Endothelial cell of umbilical vein (primary cell): ENCODE measurements around the gene FBP2. TPM values are rescaled to one million over a fixed set of nuclear protein-coding genes. Genes with fewer than 3 reads are reported as not detected.

ENCODE experiments used
- BruUV-seq: library from RNA; stranded (reverse); fragments of 400-500 nt; replicated peaks from 2 replicates; lab custom pipeline; 2021; lab: Mats Ljungman, UMichigan
- CTCF ChIA-PET: fragments of 300-600, 350-600 bp; sonication (Branson Sonifier 250); formaldehyde crosslinking; loops from one replicate; lab custom pipeline; 2021; ENCODE audit warnings: antibody characterized with exemption, inconsistent platforms; lab: Charles Lee
- POLR2A ChIA-PET: fragments of 300-600, 350-600 bp; sonication (Branson Sonifier 250); formaldehyde crosslinking; loops from one replicate; lab custom pipeline; 2021; ENCODE audit warnings: antibody characterized with exemption, inconsistent platforms; lab: Charles Lee
- DNase-seq: peaks from one replicate; pipeline ENCODE4 v3.0.0-alpha.2; 2011; ENCODE audit warnings: low read depth, low spot score
- FAIRE-seq: peaks from 2 replicates; lab custom pipeline; 2011; peaks lifted over from hg19 to GRCh38; lab: Jason Lieb, UNC
- H2AFZ ChIP-seq: 2 replicates; pipeline ENCODE4 v1.6.0; 2012; ENCODE audit warnings: low read depth, low read length, control low read depth, inconsistent platforms
- H3K27ac ChIP-seq: 2 replicates; pipeline ENCODE4 v1.5.1; 2011; ENCODE audit warnings: low read depth, mild to moderate bottlenecking, control low read depth, low read length, moderate library complexity; ENCODE audit not compliant: insufficient read depth
- H3K27me3 ChIP-seq, 2 experiments: 2 replicates each; pipeline versions ENCODE4 v1.6.0 to v1.6.1; 2011; ENCODE audit warnings: low read length in 2 of 2, mixed read lengths in 1 of 2; ENCODE audit not compliant: control insufficient read depth in 2 of 2, insufficient read depth in 2 of 2
- H3K36me3 ChIP-seq, 2 experiments: 2 replicates in 1 of 2; 3 replicates in 1 of 2; pipeline ENCODE4 v1.5.1; 2011; ENCODE audit warnings: low read length in 2 of 2, mild to moderate bottlenecking in 1 of 2, moderate library complexity in 1 of 2; ENCODE audit not compliant: control insufficient read depth in 2 of 2, insufficient read depth in 2 of 2; ENCODE audit errors: extremely low read depth in 1 of 2
- H3K4me1 ChIP-seq: 3 replicates; pipeline ENCODE4 v1.5.1; 2011; ENCODE audit warnings: mild to moderate bottlenecking, low read length; ENCODE audit not compliant: control insufficient read depth, insufficient read depth; ENCODE audit errors: extremely low read depth
- H3K4me2 ChIP-seq: 2 replicates; pipeline ENCODE4 v1.6.1; 2011; ENCODE audit warnings: low read length, control low read depth, mixed read lengths; ENCODE audit not compliant: insufficient read depth
- H3K4me3 ChIP-seq, 3 experiments: fragments of 200-600 bp in 1 of 3; sonication (generic), shearing (Covaris generic) in 1 of 3; replicated peaks in 1 of 3; 2 replicates each; pipeline ENCODE4 v1.5.1; 2011 to 2016; ENCODE audit warnings: control low read depth in 3 of 3, low read length in 3 of 3, mild to moderate bottlenecking in 2 of 3, inconsistent platforms in 1 of 3, low read depth in 1 of 3, moderate library complexity in 1 of 3; ENCODE audit not compliant: insufficient read depth in 1 of 3
- H3K79me2 ChIP-seq: 2 replicates; pipeline ENCODE4 v1.6.0; 2012; ENCODE audit warnings: low read length, inconsistent platforms; ENCODE audit not compliant: control insufficient read depth, insufficient read depth
- H3K9ac ChIP-seq: replicated peaks from 2 replicates; pipeline ENCODE3; 2011; ENCODE audit warnings: low read length, control low read depth; ENCODE audit not compliant: insufficient read depth; ENCODE audit errors: extremely low read depth
- H3K9me1 ChIP-seq: replicated peaks from 3 replicates; pipeline ENCODE4 v1.6.0; 2011; ENCODE audit warnings: mild to moderate bottlenecking, low read length; ENCODE audit not compliant: control insufficient read depth, insufficient read depth; ENCODE audit errors: extremely low read depth
- H3K9me3 ChIP-seq: replicated peaks from 2 replicates; pipeline ENCODE4 v1.5.1; 2012; ENCODE audit warnings: low read length, inconsistent platforms; ENCODE audit not compliant: control insufficient read depth, insufficient read depth
- H4K20me1 ChIP-seq: replicated peaks from 2 replicates; pipeline ENCODE3; 2011; ENCODE audit warnings: mild to moderate bottlenecking, low read length; ENCODE audit not compliant: control insufficient read depth, insufficient read depth; ENCODE audit errors: extremely low read depth
- EZH2 ChIP-seq: IDR thresholded peaks from 2 replicates; pipeline ENCODE4 v1.6.1; 2012; ENCODE audit warnings: borderline replicate concordance, low read depth, mild to moderate bottlenecking, moderate library complexity, low read length, inconsistent platforms; ENCODE audit not compliant: severe bottlenecking
- FOS ChIP-seq: IDR thresholded peaks from 2 replicates; pipeline ENCODE4 v1.6.1; 2011; ENCODE audit warnings: mild to moderate bottlenecking, low read length, moderate library complexity, borderline replicate concordance; ENCODE audit not compliant: insufficient read depth
- GATA2 ChIP-seq: IDR thresholded peaks from 2 replicates; pipeline ENCODE4 v1.7.0; 2011; ENCODE audit warnings: low read depth, mild to moderate bottlenecking, moderate library complexity, mixed read lengths, low read length; ENCODE audit not compliant: insufficient read length, insufficient read depth
- MYC ChIP-seq: IDR thresholded peaks from one replicate; pipeline ENCODE4 v1.6.1; 2011; ENCODE audit warnings: mild to moderate bottlenecking, low read depth, low read length
- POLR2A ChIP-seq: IDR thresholded peaks from 2 replicates; pipeline ENCODE4 v1.6.1; 2012; ENCODE audit warnings: low read depth, mild to moderate bottlenecking, control low read depth, low read length
- POLR2AphosphoS5 ChIP-seq: IDR thresholded peaks from 2 replicates; pipeline ENCODE4 v1.6.1; 2012; ENCODE audit warnings: low read depth, mild to moderate bottlenecking, control low read depth, low read length, moderate library complexity; ENCODE audit not compliant: insufficient read depth
- dilution Hi-C: fragments of 300-500 bp; cut with MboI; formaldehyde crosslinking; loops from one replicate; pipeline ENCODE4 v1.15.0; 2019; ENCODE audit warnings: low sequenced_read_pairs; ENCODE audit not compliant: extremely low pct_ligation_motif_present
- intact Hi-C: fragments of 100-400 bp; cut with micrococcal nuclease; formaldehyde crosslinking; loops from one replicate; pipeline ENCODE4 v1.10.0; 2022
- polyA plus RNA-seq, 4 experiments: library from polyadenylated mRNA; depleted of rRNA in 3 of 4; stranded (reverse) in 3 of 4; unstranded in 1 of 4; fragments of >200 nt; gene quantifications; 2 replicates each; pipeline versions ENCODE4 v1.2.1 to v1.2.3, GENCODE V29; 2011 to 2012; ENCODE audit warnings: missing spikeins in 1 of 4
- total RNA-seq: library from RNA; stranded (reverse); gene quantifications from 2 replicates; pipeline ENCODE4 v1.2.3, GENCODE V29; 2021
- TF ChIP-seq, protein P1 (sequence below): IDR thresholded peaks from 2 replicates; pipeline ENCODE4 v1.6.1; 2011; ENCODE audit not compliant: insufficient read depth, insufficient read length
- TF ChIP-seq, protein P2 (sequence below), 2 donors: IDR thresholded peaks; 1 replicate in 1 of 2; 2 replicates in 1 of 2; pipeline ENCODE4 v1.5.1; 2011; ENCODE audit warnings: low read length in 2 of 2, mild to moderate bottlenecking in 2 of 2, moderate library complexity in 2 of 2, control low read depth in 1 of 2, inconsistent platforms in 1 of 2, low read depth in 1 of 2; ENCODE audit not compliant: insufficient read depth in 1 of 2; ENCODE audit errors: extremely low read depth in 1 of 2

FBP2 gene
- total and polyA plus RNA-seq, 2 donors (not counting 3 experiments of a cell fraction or from before 2014, with no cell fraction given): not detected

DNA sequence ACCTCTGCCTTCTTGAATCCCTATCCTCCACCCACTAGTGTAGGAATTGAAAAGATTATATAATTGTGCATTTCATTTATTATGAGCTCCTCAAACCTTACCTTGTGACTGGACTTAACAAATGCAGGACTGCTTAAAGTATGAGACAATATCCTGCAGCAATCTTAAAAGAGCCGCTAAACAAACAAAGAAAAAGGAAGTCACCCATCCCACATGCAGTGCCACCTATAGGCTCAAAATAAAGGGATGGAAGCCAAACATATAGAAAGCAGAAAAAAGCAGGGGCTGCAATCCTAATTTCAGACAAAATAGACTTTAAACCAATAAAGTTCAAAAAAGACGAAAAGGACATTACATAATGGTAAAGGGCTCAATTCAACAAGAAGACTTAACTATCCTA lies 30.1 kb downstream of the FBP2 start:
- POLR2A ChIA-PET: no interaction called here
- no peak overlapping the region for H3K4me2 ChIP-seq
- no peak overlapping the region for H3K4me3 ChIP-seq
- intact Hi-C loops: no loop called here
- FAIRE-seq: no peak
- H3K9me3 ChIP-seq: no peaks in the 10 kb centered on the region
- no peak for DNase-seq
- no peaks in the 10 kb centered on the region for H3K9me1 ChIP-seq
- dilution Hi-C loops: no loop called here
- no peaks in the 10 kb centered on the region for H3K27me3 ChIP-seq
- H3K9ac ChIP-seq: no peak overlapping the region
- CTCF ChIA-PET: no interaction called here
- no peaks in the 10 kb centered on the region for H4K20me1 ChIP-seq
- no peak overlapping the region for H3K27ac ChIP-seq
- no peak overlapping the region for H2AFZ ChIP-seq
- no TSS peak for BruUV-seq
- H3K36me3 ChIP-seq: no peaks in the 10 kb centered on the region
- no peaks in the 10 kb centered on the region for H3K79me2 ChIP-seq
- no peaks in the 10 kb centered on the region for H3K4me1 ChIP-seq
- no peak for TF ChIP-seq EZH2
- TF ChIP-seq FOS: no peak
- no peak for TF ChIP-seq MYC
- TF ChIP-seq POLR2AphosphoS5: no peak
- TF ChIP-seq POLR2A: no peak
- TF ChIP-seq GATA2: no peak
- TF ChIP-seq, protein P1, sequence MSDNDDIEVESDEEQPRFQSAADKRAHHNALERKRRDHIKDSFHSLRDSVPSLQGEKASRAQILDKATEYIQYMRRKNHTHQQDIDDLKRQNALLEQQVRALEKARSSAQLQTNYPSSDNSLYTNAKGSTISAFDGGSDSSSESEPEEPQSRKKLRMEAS: no peak
- TF ChIP-seq, protein P2, sequence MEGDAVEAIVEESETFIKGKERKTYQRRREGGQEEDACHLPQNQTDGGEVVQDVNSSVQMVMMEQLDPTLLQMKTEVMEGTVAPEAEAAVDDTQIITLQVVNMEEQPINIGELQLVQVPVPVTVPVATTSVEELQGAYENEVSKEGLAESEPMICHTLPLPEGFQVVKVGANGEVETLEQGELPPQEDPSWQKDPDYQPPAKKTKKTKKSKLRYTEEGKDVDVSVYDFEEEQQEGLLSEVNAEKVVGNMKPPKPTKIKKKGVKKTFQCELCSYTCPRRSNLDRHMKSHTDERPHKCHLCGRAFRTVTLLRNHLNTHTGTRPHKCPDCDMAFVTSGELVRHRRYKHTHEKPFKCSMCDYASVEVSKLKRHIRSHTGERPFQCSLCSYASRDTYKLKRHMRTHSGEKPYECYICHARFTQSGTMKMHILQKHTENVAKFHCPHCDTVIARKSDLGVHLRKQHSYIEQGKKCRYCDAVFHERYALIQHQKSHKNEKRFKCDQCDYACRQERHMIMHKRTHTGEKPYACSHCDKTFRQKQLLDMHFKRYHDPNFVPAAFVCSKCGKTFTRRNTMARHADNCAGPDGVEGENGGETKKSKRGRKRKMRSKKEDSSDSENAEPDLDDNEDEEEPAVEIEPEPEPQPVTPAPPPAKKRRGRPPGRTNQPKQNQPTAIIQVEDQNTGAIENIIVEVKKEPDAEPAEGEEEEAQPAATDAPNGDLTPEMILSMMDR (IDR thresholded peaks at IDR 0.05; ENCODE audit: extremely low read depth in 1 of 2, insufficient read depth in 1 of 2, low read depth in 1 of 2, low read length in 2 of 2): no peak
